Endothelial cell of umbilical vein (primary cell): Measurements from ENCODE around the gene TUBGCP2. TPM values are rescaled to one million over a fixed set of nuclear protein-coding genes. Genes with fewer than 3 reads are reported as not detected.
"Not testable (repeated sequence)": the region's sequence is repeated elsewhere in the genome, so short reads cannot be mapped to it uniquely, and the experiment has no call there.

Source experiments
- BruUV-seq: library from RNA; stranded (reverse); fragments of 400-500 nt; replicated peaks from 2 replicates; lab custom pipeline; 2021; lab: Mats Ljungman, UMichigan
- CTCF ChIA-PET: fragments of 300-600, 350-600 bp; sonication (Branson Sonifier 250); formaldehyde crosslinking; loops from one replicate; lab custom pipeline; 2021; ENCODE audit warnings: antibody characterized with exemption, inconsistent platforms; lab: Charles Lee
- POLR2A ChIA-PET: fragments of 300-600, 350-600 bp; sonication (Branson Sonifier 250); formaldehyde crosslinking; loops from one replicate; lab custom pipeline; 2021; ENCODE audit warnings: antibody characterized with exemption, inconsistent platforms; lab: Charles Lee
- DNase-seq: peaks from one replicate; pipeline ENCODE4 v3.0.0-alpha.2; 2011; ENCODE audit warnings: low read depth, low spot score
- FAIRE-seq: peaks from 2 replicates; lab custom pipeline; 2011; peaks lifted over from hg19 to GRCh38; lab: Jason Lieb, UNC
- H2AFZ ChIP-seq: 2 replicates; pipeline ENCODE4 v1.6.0; 2012; ENCODE audit warnings: low read depth, low read length, control low read depth, inconsistent platforms
- H3K27ac ChIP-seq: 2 replicates; pipeline ENCODE4 v1.5.1; 2011; ENCODE audit warnings: low read depth, mild to moderate bottlenecking, control low read depth, low read length, moderate library complexity; ENCODE audit not compliant: insufficient read depth
- H3K27me3 ChIP-seq, 2 experiments: 2 replicates each; pipeline versions ENCODE4 v1.6.0 to v1.6.1; 2011; ENCODE audit warnings: low read length in 2 of 2, mixed read lengths in 1 of 2; ENCODE audit not compliant: control insufficient read depth in 2 of 2, insufficient read depth in 2 of 2
- H3K36me3 ChIP-seq, 2 experiments: 2 replicates in 1 of 2; 3 replicates in 1 of 2; pipeline ENCODE4 v1.5.1; 2011; ENCODE audit warnings: low read length in 2 of 2, mild to moderate bottlenecking in 1 of 2, moderate library complexity in 1 of 2; ENCODE audit not compliant: control insufficient read depth in 2 of 2, insufficient read depth in 2 of 2; ENCODE audit errors: extremely low read depth in 1 of 2
- H3K4me1 ChIP-seq: 3 replicates; pipeline ENCODE4 v1.5.1; 2011; ENCODE audit warnings: mild to moderate bottlenecking, low read length; ENCODE audit not compliant: control insufficient read depth, insufficient read depth; ENCODE audit errors: extremely low read depth
- H3K4me2 ChIP-seq: 2 replicates; pipeline ENCODE4 v1.6.1; 2011; ENCODE audit warnings: low read length, control low read depth, mixed read lengths; ENCODE audit not compliant: insufficient read depth
- H3K4me3 ChIP-seq, 3 experiments: fragments of 200-600 bp in 1 of 3; sonication (generic), shearing (Covaris generic) in 1 of 3; replicated peaks in 1 of 3; 2 replicates each; pipeline ENCODE4 v1.5.1; 2011 to 2016; ENCODE audit warnings: control low read depth in 3 of 3, low read length in 3 of 3, mild to moderate bottlenecking in 2 of 3, inconsistent platforms in 1 of 3, low read depth in 1 of 3, moderate library complexity in 1 of 3; ENCODE audit not compliant: insufficient read depth in 1 of 3
- H3K79me2 ChIP-seq: 2 replicates; pipeline ENCODE4 v1.6.0; 2012; ENCODE audit warnings: low read length, inconsistent platforms; ENCODE audit not compliant: control insufficient read depth, insufficient read depth
- H3K9ac ChIP-seq: replicated peaks from 2 replicates; pipeline ENCODE3; 2011; ENCODE audit warnings: low read length, control low read depth; ENCODE audit not compliant: insufficient read depth; ENCODE audit errors: extremely low read depth
- H3K9me1 ChIP-seq: replicated peaks from 3 replicates; pipeline ENCODE4 v1.6.0; 2011; ENCODE audit warnings: mild to moderate bottlenecking, low read length; ENCODE audit not compliant: control insufficient read depth, insufficient read depth; ENCODE audit errors: extremely low read depth
- H3K9me3 ChIP-seq: replicated peaks from 2 replicates; pipeline ENCODE4 v1.5.1; 2012; ENCODE audit warnings: low read length, inconsistent platforms; ENCODE audit not compliant: control insufficient read depth, insufficient read depth
- H4K20me1 ChIP-seq: replicated peaks from 2 replicates; pipeline ENCODE3; 2011; ENCODE audit warnings: mild to moderate bottlenecking, low read length; ENCODE audit not compliant: control insufficient read depth, insufficient read depth; ENCODE audit errors: extremely low read depth
- CTCF ChIP-seq, 2 donors: IDR thresholded peaks; 1 replicate in 1 of 2; 2 replicates in 1 of 2; pipeline ENCODE4 v1.5.1; 2011; ENCODE audit warnings: low read length in 2 of 2, mild to moderate bottlenecking in 2 of 2, moderate library complexity in 2 of 2, control low read depth in 1 of 2, inconsistent platforms in 1 of 2, low read depth in 1 of 2; ENCODE audit not compliant: insufficient read depth in 1 of 2; ENCODE audit errors: extremely low read depth in 1 of 2
- EZH2 ChIP-seq: IDR thresholded peaks from 2 replicates; pipeline ENCODE4 v1.6.1; 2012; ENCODE audit warnings: borderline replicate concordance, low read depth, mild to moderate bottlenecking, moderate library complexity, low read length, inconsistent platforms; ENCODE audit not compliant: severe bottlenecking
- FOS ChIP-seq: IDR thresholded peaks from 2 replicates; pipeline ENCODE4 v1.6.1; 2011; ENCODE audit warnings: mild to moderate bottlenecking, low read length, moderate library complexity, borderline replicate concordance; ENCODE audit not compliant: insufficient read depth
- GATA2 ChIP-seq: IDR thresholded peaks from 2 replicates; pipeline ENCODE4 v1.7.0; 2011; ENCODE audit warnings: low read depth, mild to moderate bottlenecking, moderate library complexity, mixed read lengths, low read length; ENCODE audit not compliant: insufficient read length, insufficient read depth
- JUN ChIP-seq: IDR thresholded peaks from 2 replicates; pipeline ENCODE4 v1.6.1; 2011; ENCODE audit warnings: borderline replicate concordance, low read depth; ENCODE audit not compliant: insufficient read length, insufficient read depth
- MYC ChIP-seq: IDR thresholded peaks from one replicate; pipeline ENCODE4 v1.6.1; 2011; ENCODE audit warnings: mild to moderate bottlenecking, low read depth, low read length
- POLR2A ChIP-seq: IDR thresholded peaks from 2 replicates; pipeline ENCODE4 v1.6.1; 2012; ENCODE audit warnings: low read depth, mild to moderate bottlenecking, control low read depth, low read length
- POLR2AphosphoS5 ChIP-seq: IDR thresholded peaks from 2 replicates; pipeline ENCODE4 v1.6.1; 2012; ENCODE audit warnings: low read depth, mild to moderate bottlenecking, control low read depth, low read length, moderate library complexity; ENCODE audit not compliant: insufficient read depth
- dilution Hi-C: fragments of 300-500 bp; cut with MboI; formaldehyde crosslinking; loops from one replicate; pipeline ENCODE4 v1.15.0; 2019; ENCODE audit warnings: low sequenced_read_pairs; ENCODE audit not compliant: extremely low pct_ligation_motif_present
- intact Hi-C: fragments of 100-400 bp; cut with micrococcal nuclease; formaldehyde crosslinking; loops from one replicate; pipeline ENCODE4 v1.10.0; 2022
- polyA plus RNA-seq, 4 experiments: library from polyadenylated mRNA; depleted of rRNA in 3 of 4; stranded (reverse) in 3 of 4; unstranded in 1 of 4; fragments of >200 nt; gene quantifications; 2 replicates each; pipeline versions ENCODE4 v1.2.1 to v1.2.3, GENCODE V29; 2011 to 2012; ENCODE audit warnings: missing spikeins in 1 of 4
- total RNA-seq: library from RNA; stranded (reverse); gene quantifications from 2 replicates; pipeline ENCODE4 v1.2.3, GENCODE V29; 2021
- TF ChIP-seq, protein P1 (sequence below): IDR thresholded peaks from 2 replicates; pipeline ENCODE4 v1.6.1; 2011; ENCODE audit not compliant: insufficient read depth, insufficient read length

The TUBGCP2 gene
- total and polyA plus RNA-seq, 2 donors (not counting 3 experiments of a cell fraction or from before 2014, with no cell fraction given): 37.1 to 53.1 TPM

GRCh38 chr10:133266056-133266795, 42.4 kb downstream of the TUBGCP2 start:
- Histone ChIP-seq H2AFZ (no peak overlapping the region), H3K4me3 (no peak overlapping the region), H3K27ac (no peak overlapping the region), H3K36me3 (no peaks in the 10 kb centered on the region), H3K4me1 (peaks cover 3% of the 10 kb centered on the region), H3K4me2 (no peak overlapping the region), H3K9me1 (no peaks in the 10 kb centered on the region), H3K9me3 (no peaks in the 10 kb centered on the region), H3K9ac (no peak overlapping the region), H3K27me3 (peaks cover 0 to 4% of the 10 kb centered on the region in 2 experiments), H4K20me1 (no peaks in the 10 kb centered on the region), H3K79me2 (no peaks in the 10 kb centered on the region)
- TF ChIP-seq FOS (no peak), MYC (no peak), CTCF (IDR thresholded peaks at IDR 0.05; ENCODE audit: extremely low read depth in 1 of 2, insufficient read depth in 1 of 2, low read depth in 1 of 2, low read length in 2 of 2) (no peak), POLR2A (no peak), GATA2 (no peak), JUN (no peak), POLR2AphosphoS5 (no peak), EZH2 (no peak)
- TF ChIP-seq, protein P1, sequence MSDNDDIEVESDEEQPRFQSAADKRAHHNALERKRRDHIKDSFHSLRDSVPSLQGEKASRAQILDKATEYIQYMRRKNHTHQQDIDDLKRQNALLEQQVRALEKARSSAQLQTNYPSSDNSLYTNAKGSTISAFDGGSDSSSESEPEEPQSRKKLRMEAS: no peak
- DNase-seq (no peak), FAIRE-seq (no peak)
- BruUV-seq: no TSS peak
- intact Hi-C loops: no loop called here
- dilution Hi-C loops: no loop called here
- CTCF ChIA-PET: interaction anchor here (1.3 to 1.6 kb wide), 2 partner anchors 9 to 42 kb away, joined by 5 to 6 read pairs; no protein-coding TSS in a partner anchor
- POLR2A ChIA-PET: no interaction called here

DNA sequence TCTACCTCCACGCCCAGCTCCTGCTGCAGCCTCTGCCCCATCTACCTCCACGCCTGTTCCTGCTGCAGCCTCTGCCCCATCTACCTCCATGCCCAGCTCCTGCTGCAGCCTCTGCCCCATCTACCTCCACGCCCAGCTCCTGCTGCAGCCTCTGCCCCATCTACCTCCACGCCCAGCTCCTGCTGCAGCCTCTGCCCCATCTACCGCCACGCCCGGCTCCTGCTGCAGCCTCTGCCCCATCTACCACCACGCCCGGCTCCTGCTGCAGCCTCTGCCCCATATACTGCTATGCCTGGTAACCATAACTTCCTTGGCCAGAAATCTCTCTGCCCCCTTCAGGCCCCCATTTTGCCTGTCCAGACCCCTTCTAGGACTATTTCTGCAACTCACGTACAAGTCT, 43.6 kb downstream of the TUBGCP2 start:
- H3K9me3 ChIP-seq, DNase-seq, intact Hi-C loops, BruUV-seq, H3K4me3 ChIP-seq, H3K4me1 ChIP-seq, H3K9me1 ChIP-seq, H3K27ac ChIP-seq, H2AFZ ChIP-seq, dilution Hi-C loops, FAIRE-seq, H3K9ac ChIP-seq, CTCF ChIA-PET, H3K27me3 ChIP-seq, H3K36me3 ChIP-seq, H4K20me1 ChIP-seq, POLR2A ChIA-PET, H3K79me2 ChIP-seq, H3K4me2 ChIP-seq: not testable (repeated sequence)
